Stomach smooth muscle (tissue), 2 donors: ENCODE data around the gene ULBP2.
A peak's percentile ranks its signal among the peaks of the same experiment; 100 is the strongest.
"Not testable (repeated sequence)": the region's sequence is repeated elsewhere in the genome, so short reads cannot be mapped to it uniquely, and the experiment has no call there.

Experiments used
- H3K27ac ChIP-seq: one replicate; pipeline ENCODE4 v1.7.0; 2013; ENCODE audit warnings: mild to moderate bottlenecking, low read length, inconsistent platforms
- H3K27me3 ChIP-seq, 2 donors: one replicate each; pipeline ENCODE4 v1.7.0; 2013; ENCODE audit warnings: low read length in 2 of 2; ENCODE audit not compliant: insufficient read depth in 2 of 2, control insufficient read depth in 1 of 2
- H3K36me3 ChIP-seq, 2 donors: one replicate each; pipeline ENCODE4 v1.7.0; 2013; ENCODE audit warnings: low read length in 2 of 2; ENCODE audit not compliant: control insufficient read depth in 2 of 2, insufficient read depth in 2 of 2
- H3K4me1 ChIP-seq: one replicate; pipeline ENCODE4 v1.7.0; 2013; ENCODE audit warnings: low read length; ENCODE audit not compliant: control insufficient read depth, insufficient read depth
- H3K4me3 ChIP-seq, 2 donors: one replicate each; pipeline ENCODE4 v1.7.0; 2013; ENCODE audit warnings: low read length in 2 of 2
- H3K9ac ChIP-seq, 2 donors: one replicate each; pipeline ENCODE4 v1.7.0; 2013; ENCODE audit warnings: low read length in 2 of 2, mild to moderate bottlenecking in 1 of 2
- H3K9me3 ChIP-seq, 2 donors: one replicate each; pipeline ENCODE4 v1.7.0; 2013; ENCODE audit warnings: low read length in 2 of 2; ENCODE audit not compliant: control insufficient read depth in 2 of 2
- donor health status: healthy.
- donor health status: Pancreatic carcinoma.

ULBP2 gene

DNA sequence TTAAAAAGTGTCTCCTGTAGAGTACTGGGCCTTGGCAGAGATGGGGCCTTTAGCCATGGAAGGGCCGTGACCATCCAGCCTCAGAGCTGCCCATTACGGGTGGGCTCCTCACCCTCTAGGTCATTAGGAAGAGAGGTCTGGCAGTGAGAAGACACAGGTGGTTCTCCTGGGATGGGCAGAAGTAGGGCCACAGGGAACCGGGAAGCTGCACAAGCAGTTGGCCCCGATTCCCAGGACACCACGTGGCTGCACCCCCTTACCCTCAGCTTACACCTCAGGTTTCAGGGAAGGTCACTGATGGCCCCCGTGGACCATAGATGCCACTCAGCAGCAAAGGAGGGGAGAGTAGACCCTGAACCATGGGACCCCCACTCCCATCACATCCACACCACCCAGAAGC lies 20.5 kb upstream of the ULBP2 start:
- Histone ChIP-seq H3K4me3 (no peak overlapping the region), H3K27ac (no peak overlapping the region), H3K36me3 (no peaks in the 10 kb centered on the region), H3K27me3 (no peaks in the 10 kb centered on the region), H3K9me3 (no peaks in the 10 kb centered on the region), H3K4me1 (peaks cover 24% of the 10 kb centered on the region), H3K9ac (no peak overlapping the region)

DNA sequence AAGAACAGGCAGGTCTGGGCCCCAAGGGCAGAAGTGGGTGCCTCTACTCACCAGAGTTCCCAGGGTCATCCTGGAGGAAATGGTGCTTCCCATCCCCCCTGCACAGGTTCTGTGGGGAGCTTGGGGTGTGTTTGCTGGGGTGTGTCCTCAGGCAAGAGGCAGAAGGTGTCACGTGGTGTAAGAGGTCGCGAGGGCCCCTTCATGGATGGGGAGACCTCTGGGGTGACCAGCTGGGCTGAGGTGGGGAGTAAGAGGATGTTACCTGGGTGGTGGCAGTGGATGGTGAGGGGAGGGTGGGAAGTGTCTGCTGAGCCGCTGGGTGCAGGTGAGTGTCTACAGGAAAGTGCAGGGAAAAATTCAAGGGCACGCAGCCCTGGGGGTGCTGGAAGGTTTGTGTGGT lies 19.7 kb upstream of the ULBP2 start:
- H3K27me3 ChIP-seq, H3K27ac ChIP-seq, H3K9me3 ChIP-seq, H3K9ac ChIP-seq, H3K36me3 ChIP-seq: not testable (repeated sequence)
- peak overlapping the region in 1 of 2 donors; percentile 80 for H3K4me3 ChIP-seq
- peaks cover 27% of the 10 kb centered on the region for H3K4me1 ChIP-seq

DNA sequence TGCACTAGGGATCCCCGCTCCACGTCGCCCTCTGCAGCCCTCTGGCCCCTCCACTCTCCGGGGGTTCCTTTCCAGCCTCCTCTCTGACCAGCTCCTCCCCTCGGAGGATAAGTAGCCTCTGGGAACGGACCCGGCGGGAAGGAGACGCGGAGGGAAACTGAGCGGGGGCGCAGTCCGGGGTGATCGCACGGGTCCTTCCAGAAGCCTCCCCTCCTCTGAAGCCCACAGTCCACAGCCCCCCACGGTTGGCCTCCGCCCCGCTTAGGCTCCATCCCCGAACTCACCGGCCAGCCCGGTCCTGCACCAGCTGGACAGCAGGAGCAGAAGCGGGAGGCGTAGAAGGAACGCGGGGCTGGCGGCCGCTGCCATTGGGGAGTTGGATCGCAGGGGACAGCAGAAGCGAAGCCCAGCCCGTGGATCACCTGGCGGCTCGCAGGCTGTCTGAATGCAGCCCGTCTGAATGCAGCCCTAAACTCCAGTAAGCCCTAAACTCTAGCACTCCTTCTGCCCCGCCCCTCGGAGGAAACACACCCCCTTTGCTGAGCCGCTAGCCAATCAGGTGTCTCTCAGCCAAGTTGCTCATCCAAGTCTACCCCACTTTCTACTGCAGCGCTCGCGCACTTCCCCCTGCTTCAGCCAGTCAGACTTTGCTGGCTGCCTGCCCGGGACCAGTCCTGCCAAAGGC lies 19.0 kb upstream of the ULBP2 start, which contains the start of gene RAET1G:
Gene RAET1G (minus strand): TSS at position 480 of the 685 bp plus-strand sequence. CDS start 111 bp downstream, at position 369.
- Histone ChIP-seq H3K27me3 (no peaks in the 10 kb centered on the region), H3K9ac (peak within 1 kb of the TSS; percentile 22 to 55)

DNA sequence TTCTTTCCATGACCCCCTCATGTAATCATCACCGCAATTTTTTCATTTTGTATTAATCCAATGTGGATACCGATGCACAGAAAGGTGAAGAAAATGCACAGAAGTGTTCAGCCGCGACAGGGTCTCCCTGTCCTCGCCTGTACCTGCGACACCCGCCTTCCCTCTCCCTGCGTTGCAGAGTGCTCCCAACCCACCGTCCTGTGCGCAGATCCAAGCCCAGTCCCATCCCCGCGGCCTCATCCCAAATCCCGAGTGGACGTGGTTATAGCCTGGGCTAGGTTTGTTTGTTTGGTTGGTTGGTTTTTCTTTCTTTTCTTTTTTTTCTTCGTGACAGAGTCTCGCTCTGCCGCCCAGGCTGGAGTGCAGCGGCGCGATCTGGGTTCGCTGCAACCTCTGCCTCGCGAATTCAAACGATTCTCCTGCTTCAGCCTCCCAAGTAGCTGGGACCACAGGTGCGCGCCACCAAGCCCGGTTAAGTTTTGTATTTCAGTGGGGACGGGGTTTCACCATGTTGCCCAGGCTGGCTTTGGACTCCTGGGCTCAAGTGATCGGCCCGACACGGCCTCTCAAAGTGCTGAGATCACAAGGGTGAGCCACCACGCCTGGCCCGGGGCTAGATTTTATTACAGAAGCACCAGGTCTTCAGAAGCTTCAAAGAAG lies 18.4 kb upstream of the ULBP2 start:
- Histone ChIP-seq H3K4me1 (peaks cover 27% of the 10 kb centered on the region), H3K27ac (no peak overlapping the region), H3K9ac (peak overlapping the region; percentile 17 to 55), H3K36me3 (no peaks in the 10 kb centered on the region), H3K27me3 (no peaks in the 10 kb centered on the region), H3K9me3 (no peaks in the 10 kb centered on the region), H3K4me3 (peak overlapping the region; percentile 75 to 80)

More for the DNA sequence above, 19.0 kb upstream of the ULBP2 start, which contains the start of gene RAET1G:
- Histone ChIP-seq H3K9me3 (no peaks in the 10 kb centered on the region), H3K4me1 (peaks cover 27% of the 10 kb centered on the region), H3K36me3 (no peaks in the 10 kb centered on the region), H3K4me3 (peak within 1 kb of the TSS; percentile 75 to 80), H3K27ac (no peak within 1 kb of the TSS)

DNA sequence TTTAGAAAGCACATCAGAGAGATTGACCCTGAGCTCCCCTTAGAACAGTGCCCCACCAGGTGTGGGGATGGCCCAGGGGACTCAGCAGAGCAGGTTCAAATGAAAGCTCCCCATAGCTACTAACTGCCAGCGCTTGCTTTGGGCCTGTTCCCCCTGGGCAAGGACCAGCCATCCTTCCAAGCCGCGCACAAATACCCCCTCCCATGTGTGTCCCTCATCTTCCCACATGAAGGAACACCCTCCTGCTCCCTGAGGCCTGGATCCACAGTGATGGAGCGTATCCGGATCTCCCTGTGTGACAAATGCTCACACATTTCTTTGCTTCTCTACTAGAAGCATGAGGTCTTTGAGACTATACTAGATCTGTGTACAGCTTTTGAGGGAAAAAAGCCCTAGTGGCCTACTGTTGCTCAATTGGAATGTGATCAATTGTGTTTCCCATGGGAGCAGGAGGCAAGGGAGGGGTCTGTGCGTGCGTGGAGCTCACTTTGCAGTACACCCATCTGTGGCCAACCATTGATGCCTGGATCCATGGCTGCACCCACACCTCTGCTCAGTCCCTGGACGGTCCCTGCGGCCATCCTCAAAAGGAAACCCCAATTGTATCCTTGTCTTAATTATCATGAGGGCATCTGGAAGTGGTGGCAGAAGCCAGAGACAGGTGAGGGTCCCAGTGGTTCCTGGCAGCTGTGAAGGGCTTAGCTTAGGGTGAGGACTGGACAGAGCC lies 17.4 kb upstream of the ULBP2 start:
- no peaks in the 10 kb centered on the region for H3K36me3 ChIP-seq
- H3K4me3 ChIP-seq, result no peak overlapping the region
- H3K9me3 ChIP-seq, result no peaks in the 10 kb centered on the region
- H3K27ac ChIP-seq, result no peak overlapping the region
- H3K4me1 ChIP-seq, result peaks cover 27% of the 10 kb centered on the region
- H3K27me3 ChIP-seq, result peaks cover 4% of the 10 kb centered on the region in 2 donors
- H3K9ac ChIP-seq, result no peak overlapping the region

DNA sequence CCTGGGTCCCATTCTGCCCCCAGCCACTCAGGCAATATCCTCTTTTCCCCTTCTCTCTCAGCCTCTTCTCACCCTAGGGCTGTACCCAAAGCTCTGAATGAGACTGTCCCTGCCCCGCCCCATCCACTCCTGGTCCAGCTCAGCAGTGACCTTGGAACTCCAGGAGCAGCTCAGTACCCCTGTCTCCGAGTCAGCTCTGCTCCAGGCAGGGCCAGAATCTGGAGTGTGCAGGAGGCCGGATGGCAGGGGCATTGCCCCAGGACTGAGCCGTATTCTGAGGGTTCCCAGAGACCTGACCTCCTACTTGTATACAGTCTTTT lies 16.9 kb upstream of the ULBP2 start:
- Histone ChIP-seq H3K4me1 (peaks cover 27% of the 10 kb centered on the region), H3K36me3 (no peaks in the 10 kb centered on the region), H3K27ac (no peak overlapping the region), H3K9ac (no peak overlapping the region), H3K4me3 (no peak overlapping the region), H3K27me3 (peaks cover 6 to 9% of the 10 kb centered on the region in 2 donors), H3K9me3 (no peaks in the 10 kb centered on the region)

DNA sequence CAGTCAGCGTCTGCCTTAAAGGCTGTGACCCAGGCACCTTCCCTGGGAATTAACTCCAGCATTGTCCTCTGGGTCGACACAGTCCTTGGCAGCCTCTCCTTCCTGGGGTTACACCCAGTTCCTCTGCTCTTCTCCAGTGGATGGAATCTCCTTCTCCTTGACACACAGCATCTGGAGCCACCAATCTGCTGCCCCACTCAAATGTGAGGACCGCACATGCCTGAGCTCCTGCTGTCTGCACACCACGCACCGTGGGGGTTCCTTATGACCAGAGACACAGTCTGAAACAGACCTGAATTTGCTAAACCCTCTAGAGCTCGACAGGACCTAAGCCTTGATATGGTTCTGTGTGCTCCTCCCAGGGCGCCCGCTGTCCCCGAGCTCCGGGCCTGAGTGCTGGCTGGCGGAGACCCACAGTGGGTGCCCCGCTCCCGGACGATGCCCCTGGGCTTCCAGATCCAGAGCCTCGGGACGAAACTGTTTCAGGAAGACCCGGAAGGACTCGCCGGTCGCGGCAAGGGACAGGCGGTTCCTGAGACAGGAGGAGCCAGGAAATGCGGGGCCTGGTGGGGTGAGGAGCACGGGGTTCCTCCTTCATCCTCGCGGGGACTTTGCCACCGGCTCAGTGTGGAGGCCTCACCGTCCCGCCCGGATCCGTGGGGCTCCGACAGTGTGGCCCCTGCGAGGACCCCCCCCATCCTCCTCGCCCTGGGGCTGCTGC lies 16.4 kb upstream of the ULBP2 start:
- H3K36me3 ChIP-seq, result no peaks in the 10 kb centered on the region
- peak overlapping the region; percentile 45 to 74 for H3K4me3 ChIP-seq
- peak overlapping the region; percentile 52 to 60 for H3K9ac ChIP-seq
- H3K27me3 ChIP-seq, result peaks cover 6 to 12% of the 10 kb centered on the region in 2 donors
- peaks cover 27% of the 10 kb centered on the region for H3K4me1 ChIP-seq
- H3K9me3 ChIP-seq, result no peaks in the 10 kb centered on the region
- no peak overlapping the region for H3K27ac ChIP-seq

DNA sequence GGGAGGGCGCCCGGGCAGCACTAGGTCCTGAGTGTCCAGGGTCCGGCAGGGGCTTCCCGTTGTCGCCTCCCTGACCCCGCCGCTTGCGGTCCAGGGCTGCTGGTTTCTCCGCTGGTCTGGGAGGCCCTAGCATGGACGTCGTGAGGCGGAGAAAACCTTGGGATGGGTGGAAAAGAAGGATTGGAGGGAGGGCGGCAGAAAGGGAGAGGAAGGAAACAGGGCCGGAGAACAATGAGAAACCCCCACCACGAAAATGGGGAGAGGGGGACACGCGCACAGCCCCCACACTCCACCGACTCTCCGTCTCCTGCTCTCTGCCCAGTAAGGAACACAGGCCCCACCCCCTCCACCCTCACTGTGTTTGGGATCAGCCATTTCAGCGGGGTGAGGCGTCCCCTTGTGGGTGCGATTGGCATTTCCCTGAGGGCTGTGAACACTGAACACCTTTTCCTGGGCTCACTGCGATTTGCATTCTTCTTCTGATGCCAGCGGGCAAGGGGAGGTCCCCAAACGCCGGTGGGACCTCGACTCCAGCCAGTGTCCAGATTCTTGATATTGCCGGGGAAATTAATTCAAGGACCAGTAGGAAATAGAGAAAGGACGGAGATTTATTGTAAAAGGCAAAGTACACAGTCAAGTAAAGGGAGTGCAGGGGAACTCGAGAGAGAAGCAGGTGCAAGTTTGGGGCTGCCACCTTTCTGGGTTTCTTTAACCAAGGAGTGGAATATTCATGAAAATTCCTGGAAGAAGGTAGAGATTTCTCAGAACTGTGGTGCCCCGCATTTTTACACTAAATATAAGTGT lies 15.6 kb upstream of the ULBP2 start:
- Histone ChIP-seq H3K36me3 (no peaks in the 10 kb centered on the region), H3K27ac (no peak overlapping the region), H3K9me3 (no peaks in the 10 kb centered on the region), H3K9ac (peak overlapping the region; percentile 52 to 60), H3K4me1 (peaks cover 27% of the 10 kb centered on the region), H3K27me3 (peaks cover 6 to 12% of the 10 kb centered on the region in 2 donors), H3K4me3 (peak overlapping the region; percentile 45 to 74)

DNA sequence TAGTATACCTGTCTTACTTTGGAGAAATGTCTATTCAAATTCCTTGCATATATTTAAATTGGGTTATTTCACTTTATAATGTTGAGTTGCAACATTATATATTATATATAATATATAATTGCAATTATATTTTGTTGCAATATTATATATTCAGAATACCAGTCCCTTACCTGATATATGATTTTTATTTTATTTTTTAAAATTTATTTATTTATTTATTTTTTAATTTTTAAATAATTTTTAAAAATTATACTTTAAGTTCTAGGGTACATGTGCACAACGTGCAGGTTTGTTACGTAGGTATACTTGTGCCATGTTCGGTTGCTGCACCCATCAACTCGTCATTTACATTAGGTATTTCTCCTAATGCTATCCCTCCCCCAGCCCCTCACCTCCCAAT lies 14.8 kb upstream of the ULBP2 start:
- H3K27me3 ChIP-seq, result peaks cover 6 to 12% of the 10 kb centered on the region in 2 donors
- not testable (repeated sequence) for H3K4me3 ChIP-seq, H3K36me3 ChIP-seq, H3K27ac ChIP-seq, H3K9me3 ChIP-seq, H3K9ac ChIP-seq
- peaks cover 27% of the 10 kb centered on the region for H3K4me1 ChIP-seq

DNA sequence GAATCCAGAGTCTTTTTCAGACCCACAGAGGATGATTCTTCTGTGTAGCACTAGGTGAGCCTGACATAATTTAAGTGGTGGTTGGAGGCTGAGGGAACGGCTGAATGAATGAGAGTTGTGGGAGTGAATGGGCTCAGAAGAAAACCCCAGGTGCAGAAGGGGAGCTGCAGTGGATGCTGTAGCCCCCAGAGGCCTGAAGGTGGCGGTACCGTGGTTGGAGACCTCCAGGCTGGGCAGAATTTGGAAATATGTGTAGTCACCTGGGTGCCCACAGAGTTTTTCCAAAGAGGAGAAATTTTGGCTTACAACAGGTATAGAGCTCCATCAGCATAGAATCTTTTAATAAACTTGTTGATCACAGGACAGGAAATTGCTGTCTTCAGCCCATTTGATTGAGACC lies 12.4 kb upstream of the ULBP2 start:
- Histone ChIP-seq H3K27me3 (peaks cover 15 to 19% of the 10 kb centered on the region in 2 donors), H3K9me3 (no peaks in the 10 kb centered on the region), H3K4me1 (peaks cover 18% of the 10 kb centered on the region), H3K36me3 (no peaks in the 10 kb centered on the region), H3K9ac (no peak overlapping the region), H3K4me3 (no peak overlapping the region), H3K27ac (no peak overlapping the region)
